ENCODE results near the gene FCSK. TPM values are rescaled to one million over a fixed set of nuclear protein-coding genes. Genes with fewer than 3 reads are reported as not detected.

The FCSK gene
- total and polyA plus RNA-seq, 2 of the 13 experiments (the other 11 are each of a cell fraction or from before 2014, with no cell fraction given), result 9.1 to 19.2 TPM

- Histone ChIP-seq H3K9me3 (ENCODE audit: low read length) (no peaks in the 10 kb centered on the region), H2AFZ (ENCODE audit: low read length) (peak overlapping the region; percentile 45), H3K27ac (ENCODE audit: extremely low read length, insufficient read depth, low read length) (no peak overlapping the region), H3K4me2 (ENCODE audit: low read depth, low read length) (peak overlapping the region; percentile 34), H3K9ac (ENCODE audit: insufficient read depth, low read depth, low read length) (no peak overlapping the region), H3K36me3 (replicated peaks in 1 of 2; ENCODE audit: control insufficient read depth in 1 of 2, insufficient read depth in 2 of 2, low read length in 2 of 2) (no peaks in the 10 kb centered on the region), H3K4me3 (replicated peaks in 1 of 3; ENCODE audit: insufficient read depth in 1 of 3, low read depth in 2 of 3, low read length in 3 of 3) (no peak overlapping the region), H3K79me2 (ENCODE audit: insufficient read depth, low read length) (peaks cover 20% of the 10 kb centered on the region), H3K4me1 (ENCODE audit: insufficient read depth, low read length) (peaks cover 60% of the 10 kb centered on the region), H4K20me1 (ENCODE audit: insufficient read depth, low read length) (no peaks in the 10 kb centered on the region), H3K27me3 (ENCODE audit: control insufficient read depth in 1 of 2, insufficient read depth in 2 of 2, low read length in 2 of 2) (no peaks in the 10 kb centered on the region; a peak in 1 of 5 replicates)
- no TSS peak for BruUV-seq (replicated peaks)
- 28% methylated on average over 8 of the region's 8 CpGs for WGBS (ENCODE audit: low lambda C conversion rate)
- FAIRE-seq (peak; percentile 32), ATAC-seq (no peak), DNase-seq (ENCODE audit: low spot score) (no peak)
- POLR2A ChIA-PET, result interaction anchor here (0.7 to 8.3 kb wide), 6 partner anchors 9 to 94 kb away, joined by 3 to 78 read pairs (median 35); partner anchors contain the start of genes DDX19A and FCSK
- CTCF ChIA-PET (ENCODE audit: low intra/inter-chr PET ratio, low total read pairs), result no interaction called here
- intact Hi-C loops (cut with micrococcal nuclease; ENCODE audit: unreplicated experiment) (no loop called here), in situ Hi-C loops (cut with HindIII; ENCODE audit: extremely low pct_ligation_motif_present, low pct_unique_long_range_greater_than_20kb) (no loop called here)
- TF ChIP-seq ZNF441 (CRISPR knock-in tag; IDR thresholded peaks at IDR 0.05; ENCODE audit: borderline replicate concordance) (0 out of 2 replicates have a peak, but pooled peaks have one; percentile 1), SAP130 (CRISPR knock-in tag; IDR thresholded peaks at IDR 0.05; ENCODE audit: low read depth) (0 out of 2 replicates have a peak, but pooled peaks have one; percentile 8), GATAD2A (CRISPR knock-in tag; IDR thresholded peaks at IDR 0.05) (0 out of 2 replicates have a peak, but pooled peaks have one; percentile 10), THRA (CRISPR knock-in tag; IDR thresholded peaks at IDR 0.05; ENCODE audit: borderline replicate concordance) (peak; percentile 20; the same call in 1 of the 2 replicates), ELK4 (CRISPR knock-in tag; IDR thresholded peaks at IDR 0.05; ENCODE audit: borderline replicate concordance) (no peak), MAZ (IDR thresholded peaks at IDR 0.05; ENCODE audit: borderline replicate concordance, low read depth, low read length) (no peak), MAZ (CRISPR knock-in tag; IDR thresholded peaks at IDR 0.05; ENCODE audit: low read depth) (no peak), ZNF800 (CRISPR knock-in tag; IDR thresholded peaks at IDR 0.05) (no peak), ZNF605 (CRISPR knock-in tag; IDR thresholded peaks at IDR 0.05) (0 out of 2 replicates have a peak, but pooled peaks have one; percentile 13)
- TF ChIP-seq, protein P1, sequence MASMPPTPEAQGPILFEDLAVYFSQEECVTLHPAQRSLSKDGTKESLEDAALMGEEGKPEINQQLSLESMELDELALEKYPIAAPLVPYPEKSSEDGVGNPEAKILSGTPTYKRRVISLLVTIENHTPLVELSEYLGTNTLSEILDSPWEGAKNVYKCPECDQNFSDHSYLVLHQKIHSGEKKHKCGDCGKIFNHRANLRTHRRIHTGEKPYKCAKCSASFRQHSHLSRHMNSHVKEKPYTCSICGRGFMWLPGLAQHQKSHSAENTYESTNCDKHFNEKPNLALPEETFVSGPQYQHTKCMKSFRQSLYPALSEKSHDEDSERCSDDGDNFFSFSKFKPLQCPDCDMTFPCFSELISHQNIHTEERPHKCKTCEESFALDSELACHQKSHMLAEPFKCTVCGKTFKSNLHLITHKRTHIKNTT (CRISPR knock-in tag; IDR thresholded peaks at IDR 0.05), result peak; percentile 21; the same call in 1 of the 2 replicates
- TF ChIP-seq, protein P2, sequence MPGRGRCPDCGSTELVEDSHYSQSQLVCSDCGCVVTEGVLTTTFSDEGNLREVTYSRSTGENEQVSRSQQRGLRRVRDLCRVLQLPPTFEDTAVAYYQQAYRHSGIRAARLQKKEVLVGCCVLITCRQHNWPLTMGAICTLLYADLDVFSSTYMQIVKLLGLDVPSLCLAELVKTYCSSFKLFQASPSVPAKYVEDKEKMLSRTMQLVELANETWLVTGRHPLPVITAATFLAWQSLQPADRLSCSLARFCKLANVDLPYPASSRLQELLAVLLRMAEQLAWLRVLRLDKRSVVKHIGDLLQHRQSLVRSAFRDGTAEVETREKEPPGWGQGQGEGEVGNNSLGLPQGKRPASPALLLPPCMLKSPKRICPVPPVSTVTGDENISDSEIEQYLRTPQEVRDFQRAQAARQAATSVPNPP (CRISPR knock-in tag; IDR thresholded peaks at IDR 0.05), result no peak
These were observed 12.9 kb upstream of the FCSK start for GRCh38 chr16:70441406-70441990.

All from HepG2 (cell line).